CD14-positive monocyte (primary cell): ENCODE measurements around the gene CASP4. TPM values are rescaled to one million over a fixed set of nuclear protein-coding genes. Genes with fewer than 3 reads are reported as not detected.

Experiments used
- DNase-seq, 3 donors: peaks; one replicate each; pipeline ENCODE4 v3.0.0-alpha.2; 2011 to 2022
- H2AFZ ChIP-seq: 2 replicates; pipeline ENCODE4 v1.6.0; 2012; ENCODE audit warnings: mild to moderate bottlenecking, low read depth, low read length, inconsistent platforms; ENCODE audit not compliant: insufficient read depth, poor library complexity, severe bottlenecking
- H3K27ac ChIP-seq, 2 donors: 1 replicate in 1 of 2; 2 replicates in 1 of 2; pipeline ENCODE4 v1.5.1; 2012 to 2013; ENCODE audit warnings: low read length in 2 of 2, control low read depth in 1 of 2, inconsistent platforms in 1 of 2, low read depth in 1 of 2, mild to moderate bottlenecking in 1 of 2
- H3K27me3 ChIP-seq, 2 donors: one replicate each; pipeline versions ENCODE4 v1.6.0 to v1.6.1; 2011 to 2013; ENCODE audit warnings: low read length in 2 of 2; ENCODE audit not compliant: control insufficient read depth in 2 of 2, insufficient read depth in 2 of 2
- H3K36me3 ChIP-seq, 2 donors: replicated peaks in 1 of 2; 1 replicate in 1 of 2; 2 replicates in 1 of 2; pipeline versions ENCODE4 v1.5.1 to v1.6.1; 2012 to 2013; ENCODE audit warnings: low read length in 2 of 2, control low read depth in 1 of 2, inconsistent platforms in 1 of 2, mild to moderate bottlenecking in 1 of 2; ENCODE audit not compliant: insufficient read depth in 2 of 2, control insufficient read depth in 1 of 2
- H3K4me1 ChIP-seq, 2 donors: 1 replicate in 1 of 2; 2 replicates in 1 of 2; pipeline versions ENCODE4 v1.5.1 to v1.6.1; 2012 to 2013; ENCODE audit warnings: low read length in 2 of 2, control low read depth in 1 of 2, inconsistent platforms in 1 of 2, mild to moderate bottlenecking in 1 of 2, moderate library complexity in 1 of 2; ENCODE audit not compliant: insufficient read depth in 2 of 2, control insufficient read depth in 1 of 2
- H3K4me2 ChIP-seq: replicated peaks from 2 replicates; pipeline ENCODE3; 2012; ENCODE audit warnings: low read length, moderate library complexity, mild to moderate bottlenecking; ENCODE audit not compliant: poor library complexity, severe bottlenecking; ENCODE audit errors: extremely low read depth
- H3K4me3 ChIP-seq, 3 experiments: fragments of 200-600 bp in 1 of 3; sonication (generic) in 1 of 3; replicated peaks in 1 of 3; 1 replicate in 2 of 3; 2 replicates in 1 of 3; pipeline ENCODE4 v1.5.1; 2011 to 2013; ENCODE audit warnings: low read length in 3 of 3, mild to moderate bottlenecking in 3 of 3, control low read depth in 2 of 3, low read depth in 2 of 3, inconsistent platforms in 1 of 3, moderate library complexity in 1 of 3
- H3K79me2 ChIP-seq: 2 replicates; pipeline ENCODE4 v1.6.0; 2012; ENCODE audit warnings: mild to moderate bottlenecking, control low read depth, inconsistent platforms, low read length, moderate library complexity; ENCODE audit not compliant: insufficient read depth
- H3K9ac ChIP-seq: 2 replicates; pipeline ENCODE4 v1.6.0; 2017; ENCODE audit warnings: low read length, mild to moderate bottlenecking; ENCODE audit not compliant: insufficient read depth, poor library complexity, severe bottlenecking
- H3K9me3 ChIP-seq, 2 donors: replicated peaks in 1 of 2; 1 replicate in 1 of 2; 2 replicates in 1 of 2; pipeline versions ENCODE4 v1.5.1 to v1.6.1; 2012 to 2013; ENCODE audit warnings: low read length in 2 of 2, control low read depth in 1 of 2; ENCODE audit not compliant: control insufficient read depth in 1 of 2, insufficient read depth in 1 of 2
- H4K20me1 ChIP-seq: 2 replicates; pipeline ENCODE4 v1.6.0; 2012; ENCODE audit warnings: mild to moderate bottlenecking, low read length, control low read depth, moderate library complexity; ENCODE audit not compliant: insufficient read depth
- H3K27ac Mint-ChIP-seq, 7 donors: one replicate each; pipeline ENCODE4 v1.8.0; 2020; ENCODE audit warnings: mild to moderate bottlenecking in 7 of 7, mixed read lengths in 7 of 7, moderate library complexity in 6 of 7, inconsistent platforms in 2 of 7
- H3K27me3 Mint-ChIP-seq, 3 donors: one replicate each; pipeline ENCODE4 v1.8.0; 2021 to 2022; ENCODE audit warnings: low read depth in 3 of 3, mild to moderate bottlenecking in 3 of 3, mixed read lengths in 3 of 3, moderate library complexity in 3 of 3, inconsistent platforms in 1 of 3
- H3K36me3 Mint-ChIP-seq, 2 donors: one replicate each; pipeline ENCODE4 v1.8.0; 2020; ENCODE audit warnings: mixed read lengths in 2 of 2, inconsistent platforms in 1 of 2, mild to moderate bottlenecking in 1 of 2
- H3K4me1 Mint-ChIP-seq: one replicate; pipeline ENCODE4 v1.8.0; 2020; ENCODE audit warnings: mild to moderate bottlenecking, mixed read lengths
- H3K4me3 Mint-ChIP-seq, 2 donors: one replicate each; pipeline ENCODE4 v1.8.0; 2020; ENCODE audit warnings: mild to moderate bottlenecking in 2 of 2, mixed read lengths in 2 of 2, moderate library complexity in 1 of 2
- H3K9me3 Mint-ChIP-seq, 7 donors: one replicate each; pipeline ENCODE4 v1.8.0; 2020 to 2022; ENCODE audit warnings: mixed read lengths in 7 of 7, mild to moderate bottlenecking in 6 of 7, moderate library complexity in 6 of 7, inconsistent platforms in 2 of 7
- CTCF ChIP-seq: fragments of 200-600 bp; IDR thresholded peaks from one replicate; pipeline ENCODE4 v1.8.0; 2022; ENCODE audit warnings: antibody characterized with exemption, mild to moderate bottlenecking
- WGBS: methylation state at CpG from one replicate; pipeline ENCODE4 v1.1.5; 2013; ENCODE audit warnings: missing lambda C conversion rate; ENCODE audit not compliant: insufficient coverage; 5-methylcytosine and 5-hydroxymethylcytosine counted together
- intact Hi-C, 2 donors: fragments of 100-400 bp; cut with micrococcal nuclease; formaldehyde crosslinking; loops; one replicate each; pipeline versions ENCODE4 v1.15.0 to v1.15.1; 2023
- polyA plus RNA-seq, 3 donors: library from polyadenylated mRNA; depleted of rRNA in 1 of 3; unstranded in 2 of 3; stranded (reverse) in 1 of 3; fragments of 300-500 nt in 2 of 3; fragments of >200 nt in 1 of 3; fragmentation: Illumina TruSeq in 2 of 3; gene quantifications; 1 replicate in 2 of 3; 2 replicates in 1 of 3; pipeline ENCODE4 v1.2.3, GENCODE V29; 2012 to 2021

Gene CASP4
- polyA plus RNA-seq, 3 donors: 148 to 213 (median 163) TPM

- no peak for DNase-seq
- Histone ChIP-seq H3K9me3 (no peaks in the 10 kb centered on the region), H3K36me3 (no peaks in the 10 kb centered on the region), H3K9ac (no peak overlapping the region), H3K4me3 (no peak overlapping the region), H4K20me1 (no peaks in the 10 kb centered on the region), H2AFZ (no peak overlapping the region), H3K4me2 (no peak overlapping the region), H3K27ac (no peak overlapping the region), H3K79me2 (no peaks in the 10 kb centered on the region), H3K4me1 (no peaks in the 10 kb centered on the region), H3K27me3 (no peaks in the 10 kb centered on the region)
- intact Hi-C loops: no loop called here
- no peak for TF ChIP-seq CTCF
- Mint-ChIP-seq H3K4me3 (no peak overlapping the region), H3K9me3 (no peaks in the 10 kb centered on the region), H3K27me3 (no peaks in the 10 kb centered on the region), H3K36me3 (no peaks in the 10 kb centered on the region), H3K27ac (no peak overlapping the region), H3K4me1 (peaks cover 8% of the 10 kb centered on the region)
- 100% methylated on average over 1 of the region's 1 CpG for WGBS
Observed at GRCh38 chr11:104893876-104894275, 74.5 kb downstream of the CASP4 start.

Other genes starting within 250 kb of the CASP4 start
- not detected for gene CASP12, start 70.1 kb downstream of the CASP4 start, polyA plus RNA-seq
- 1 to 10 TPM; 2.3 to 6.4 (median 4.4) TPM for gene CASP5, start 54.6 kb upstream of the CASP4 start, polyA plus RNA-seq
- 100 to 1,000 TPM; 210 to 460 (median 433) TPM for gene CASP1, start 66.6 kb upstream of the CASP4 start, polyA plus RNA-seq
- gene CARD16, start 76.8 kb upstream of the CASP4 start, polyA plus RNA-seq: 100 to 1,000 TPM; 294 to 731 (median 671) TPM
- gene CARD18, start 171.2 kb upstream of the CASP4 start, polyA plus RNA-seq: not detected